Measurements from ENCODE around the gene RAI1. TPM values are rescaled to one million over a fixed set of nuclear protein-coding genes. Genes with fewer than 3 reads are reported as not detected.

Gene RAI1
- total and polyA plus RNA-seq, 2 of the 13 experiments (the other 11 are each of a cell fraction or from before 2014, with no cell fraction given), result 3.4 to 5.2 TPM

DNA sequence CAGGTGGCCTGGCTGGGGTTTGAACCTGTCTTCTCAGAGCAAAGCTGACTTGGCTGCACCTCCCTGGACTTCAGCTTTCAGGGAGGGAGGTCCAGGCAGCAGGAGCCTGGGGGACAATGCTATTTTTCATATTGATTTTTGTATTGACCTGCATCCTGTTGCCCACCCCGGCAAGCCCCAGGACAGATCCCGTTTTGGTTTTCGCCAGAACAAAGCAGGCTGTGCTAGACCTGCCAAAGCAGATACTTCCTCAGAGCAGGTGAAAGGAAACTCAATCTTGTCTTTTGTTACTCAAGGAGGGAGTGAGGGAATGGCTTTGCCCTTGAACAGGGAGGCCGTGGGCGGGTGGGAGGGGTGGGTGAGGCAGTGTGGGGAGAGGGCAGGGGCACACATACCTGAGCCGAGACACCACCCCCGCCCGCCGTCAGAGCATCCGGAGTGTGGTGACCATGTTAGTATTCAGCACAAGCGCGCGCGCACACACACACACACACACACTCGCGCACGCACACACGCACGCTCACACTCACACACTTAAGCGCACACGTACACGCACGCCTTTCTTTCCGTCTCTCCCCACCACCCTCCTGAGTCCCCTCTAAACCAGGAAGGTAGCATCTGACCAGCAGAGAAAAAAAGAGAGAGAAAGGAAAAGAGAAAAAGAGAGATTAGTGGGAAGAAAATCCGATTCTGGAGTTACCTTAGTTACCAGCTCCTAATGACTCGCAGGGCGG lies 59.5 kb downstream of the RAI1 start:
- DNase-seq (ENCODE audit: low spot score) (no peak), ATAC-seq (no peak), FAIRE-seq (no peak)
- H3K36me3 ChIP-seq (replicated peaks in 1 of 2; ENCODE audit: control insufficient read depth in 1 of 2, insufficient read depth in 2 of 2, low read length in 2 of 2), result peaks cover 1 to 2% of the 10 kb centered on the region in 2 experiments; a peak in 3 of 5 replicates
- H3K4me3 ChIP-seq (replicated peaks in 1 of 3; ENCODE audit: insufficient read depth in 1 of 3, low read depth in 2 of 3, low read length in 3 of 3), result no peak overlapping the region
- CTCF ChIA-PET (ENCODE audit: low intra/inter-chr PET ratio, low total read pairs), result no interaction called here
- in situ Hi-C loops (cut with HindIII; ENCODE audit: extremely low pct_ligation_motif_present, low pct_unique_long_range_greater_than_20kb) (no loop called here), intact Hi-C loops (cut with micrococcal nuclease; ENCODE audit: unreplicated experiment) (no loop called here)
- peaks cover 20% of the 10 kb centered on the region for H3K4me1 ChIP-seq (ENCODE audit: insufficient read depth, low read length)
- H2AFZ ChIP-seq (ENCODE audit: low read length), result no peak overlapping the region
- WGBS (ENCODE audit: low lambda C conversion rate), result 95% methylated on average over 23 of the region's 27 CpGs
- no peaks in the 10 kb centered on the region for H3K9me3 ChIP-seq (ENCODE audit: low read length)
- no peak overlapping the region for H3K9ac ChIP-seq (ENCODE audit: insufficient read depth, low read depth, low read length)
- peaks cover 13% of the 10 kb centered on the region for H3K79me2 ChIP-seq (ENCODE audit: insufficient read depth, low read length)
- POLR2A ChIA-PET, result no interaction called here
- TF ChIP-seq MZF1 (CRISPR knock-in tag; IDR thresholded peaks at IDR 0.05; ENCODE audit: borderline replicate concordance), result no peak
- no peak for TF ChIP-seq ATF7-NPFF (CRISPR knock-in tag; IDR thresholded peaks at IDR 0.05; ENCODE audit: low read depth)
- TF ChIP-seq ISL2 (CRISPR knock-in tag; IDR thresholded peaks at IDR 0.05), result no peak
- TF ChIP-seq ZNF18 (CRISPR knock-in tag; IDR thresholded peaks at IDR 0.05; ENCODE audit: insufficient replicate concordance), result no peak
- TF ChIP-seq PAWR (CRISPR knock-in tag; IDR thresholded peaks at IDR 0.05; ENCODE audit: borderline replicate concordance), result no peak
- TF ChIP-seq SIN3A (IDR thresholded peaks at IDR 0.05; ENCODE audit: borderline replicate concordance, low read depth, low read length), result no peak
- no peak for TF ChIP-seq HNF4A (CRISPR knock-in tag; IDR thresholded peaks at IDR 0.05)
- TF ChIP-seq ZNF205 (CRISPR knock-in tag; IDR thresholded peaks at IDR 0.05), result no peak
- no peak for TF ChIP-seq BRCA1 (CRISPR knock-in tag; IDR thresholded peaks at IDR 0.05)
- TF ChIP-seq ZNF275 (CRISPR knock-in tag; IDR thresholded peaks at IDR 0.05; ENCODE audit: borderline replicate concordance), result no peak
- no peak for TF ChIP-seq JUN (CRISPR knock-in tag; IDR thresholded peaks at IDR 0.05)
- H3K27ac ChIP-seq (ENCODE audit: extremely low read length, insufficient read depth, low read length), result no peak overlapping the region
- H3K27me3 ChIP-seq (ENCODE audit: control insufficient read depth in 1 of 2, insufficient read depth in 2 of 2, low read length in 2 of 2), result no peaks in the 10 kb centered on the region
- no TSS peak for BruUV-seq (replicated peaks)
- H3K4me2 ChIP-seq (ENCODE audit: low read depth, low read length), result no peak overlapping the region
- H4K20me1 ChIP-seq (ENCODE audit: insufficient read depth, low read length), result peaks cover 21% of the 10 kb centered on the region; the same call in 1 of the 2 replicates

All from HepG2 (cell line).